Naive thymus-derived CD4-positive, alpha-beta T cell (primary cell): ENCODE data around the gene NUDT14. TPM values are rescaled to one million over a fixed set of nuclear protein-coding genes. Genes with fewer than 3 reads are reported as not detected.
A peak's percentile ranks its signal among the peaks of the same experiment; 100 is the strongest.

Experiments
- ATAC-seq: fragments of 150-1000 bp; cut with Tn5 transposase; 2 replicates; pipeline ENCODE4 v1.10.0; 2021; ENCODE audit warnings: mild to moderate bottlenecking, moderate library complexity
- CTCF ChIA-PET: fragments of 350-600 bp; sonication (Branson Sonifier 250); formaldehyde crosslinking; loops from one replicate; lab custom pipeline; 2021; ENCODE audit warnings: antibody characterized with exemption; lab: Charles Lee
- POLR2A ChIA-PET: fragments of 350-600 bp; sonication (Branson Sonifier 250); formaldehyde crosslinking; loops from one replicate; lab custom pipeline; 2021; ENCODE audit warnings: antibody characterized with exemption, inconsistent platforms; lab: Charles Lee
- DNase-seq, 9 donors: peaks; one replicate each; pipeline versions ENCODE4 v3.0.0 to v3.0.0-alpha.2; 2020 to 2022; ENCODE audit warnings: mixed read lengths in 1 of 9
- H3K27ac ChIP-seq: one replicate; pipeline ENCODE4 v1.7.0; 2013; ENCODE audit warnings: mild to moderate bottlenecking, low read depth, low read length, moderate library complexity
- H3K27me3 ChIP-seq, 2 donors: one replicate each; pipeline ENCODE4 v1.7.0; 2013; ENCODE audit warnings: low read length in 2 of 2, mild to moderate bottlenecking in 2 of 2, moderate library complexity in 2 of 2; ENCODE audit not compliant: control insufficient read depth in 2 of 2, insufficient read depth in 2 of 2
- H3K36me3 ChIP-seq, 3 experiments: 1 replicate in 2 of 3; 2 replicates in 1 of 3; pipeline ENCODE4 v1.7.0; 2013; ENCODE audit warnings: low read length in 3 of 3, mild to moderate bottlenecking in 3 of 3, moderate library complexity in 1 of 3; ENCODE audit not compliant: insufficient read depth in 3 of 3, control insufficient read depth in 2 of 3
- H3K4me1 ChIP-seq, 2 donors: one replicate each; pipeline ENCODE4 v1.7.0; 2013; ENCODE audit warnings: low read length in 2 of 2, mild to moderate bottlenecking in 2 of 2, moderate library complexity in 1 of 2; ENCODE audit not compliant: control insufficient read depth in 2 of 2, insufficient read depth in 2 of 2
- H3K4me3 ChIP-seq: 2 replicates; pipeline ENCODE4 v1.7.0; 2013; ENCODE audit warnings: mild to moderate bottlenecking, low read length
- H3K9me3 ChIP-seq, 3 experiments: 1 replicate in 2 of 3; 2 replicates in 1 of 3; pipeline ENCODE4 v1.7.0; 2013; ENCODE audit warnings: low read length in 3 of 3; ENCODE audit not compliant: control insufficient read depth in 2 of 3
- H3K27ac Mint-ChIP-seq, 9 donors: one replicate each; pipeline ENCODE4 v1.8.0; 2020 to 2022; ENCODE audit warnings: mixed read lengths in 9 of 9, mild to moderate bottlenecking in 8 of 9, moderate library complexity in 5 of 9, inconsistent platforms in 2 of 9
- H3K27me3 Mint-ChIP-seq, 5 donors: one replicate each; pipeline ENCODE4 v1.8.0; 2021 to 2022; ENCODE audit warnings: mixed read lengths in 5 of 5, mild to moderate bottlenecking in 1 of 5
- H3K36me3 Mint-ChIP-seq, 5 donors: one replicate each; pipeline ENCODE4 v1.8.0; 2020 to 2022; ENCODE audit warnings: mixed read lengths in 5 of 5, mild to moderate bottlenecking in 3 of 5, inconsistent platforms in 1 of 5
- H3K4me1 Mint-ChIP-seq, 7 donors: one replicate each; pipeline ENCODE4 v1.8.0; 2020 to 2022; ENCODE audit warnings: mixed read lengths in 7 of 7, mild to moderate bottlenecking in 3 of 7, inconsistent platforms in 1 of 7
- H3K4me3 Mint-ChIP-seq, 10 donors: one replicate each; pipeline ENCODE4 v1.8.0; 2020 to 2022; ENCODE audit warnings: mild to moderate bottlenecking in 10 of 10, mixed read lengths in 10 of 10, moderate library complexity in 6 of 10, inconsistent platforms in 2 of 10
- H3K9me3 Mint-ChIP-seq, 11 donors: one replicate each; pipeline ENCODE4 v1.8.0; 2020 to 2022; ENCODE audit warnings: mixed read lengths in 11 of 11, mild to moderate bottlenecking in 4 of 11, inconsistent platforms in 1 of 11, moderate library complexity in 1 of 11
- intact Hi-C, 2 donors: fragments of 100-400 bp; cut with micrococcal nuclease; formaldehyde crosslinking; loops; one replicate each; pipeline ENCODE4 v1.15.1; 2023
- polyA plus RNA-seq, 2 donors: library from polyadenylated mRNA; unstranded; fragments of 300-500 nt; fragmentation: Illumina TruSeq; gene quantifications; one replicate each; pipeline ENCODE4 v1.2.3, GENCODE V29; 2021
- total RNA-seq, 6 experiments: library from RNA in 5 of 6; stranded (reverse) in 5 of 6; gene quantifications; 1 replicate in 5 of 6; 2 replicates in 1 of 6; pipeline ENCODE4 v1.2.3 and lab custom pipeline; 2021 to 2026

Gene NUDT14
- total and polyA plus RNA-seq, 7 experiments from 2014 or later = 17.3 to 29.6 (median 20.1) TPM

DNA sequence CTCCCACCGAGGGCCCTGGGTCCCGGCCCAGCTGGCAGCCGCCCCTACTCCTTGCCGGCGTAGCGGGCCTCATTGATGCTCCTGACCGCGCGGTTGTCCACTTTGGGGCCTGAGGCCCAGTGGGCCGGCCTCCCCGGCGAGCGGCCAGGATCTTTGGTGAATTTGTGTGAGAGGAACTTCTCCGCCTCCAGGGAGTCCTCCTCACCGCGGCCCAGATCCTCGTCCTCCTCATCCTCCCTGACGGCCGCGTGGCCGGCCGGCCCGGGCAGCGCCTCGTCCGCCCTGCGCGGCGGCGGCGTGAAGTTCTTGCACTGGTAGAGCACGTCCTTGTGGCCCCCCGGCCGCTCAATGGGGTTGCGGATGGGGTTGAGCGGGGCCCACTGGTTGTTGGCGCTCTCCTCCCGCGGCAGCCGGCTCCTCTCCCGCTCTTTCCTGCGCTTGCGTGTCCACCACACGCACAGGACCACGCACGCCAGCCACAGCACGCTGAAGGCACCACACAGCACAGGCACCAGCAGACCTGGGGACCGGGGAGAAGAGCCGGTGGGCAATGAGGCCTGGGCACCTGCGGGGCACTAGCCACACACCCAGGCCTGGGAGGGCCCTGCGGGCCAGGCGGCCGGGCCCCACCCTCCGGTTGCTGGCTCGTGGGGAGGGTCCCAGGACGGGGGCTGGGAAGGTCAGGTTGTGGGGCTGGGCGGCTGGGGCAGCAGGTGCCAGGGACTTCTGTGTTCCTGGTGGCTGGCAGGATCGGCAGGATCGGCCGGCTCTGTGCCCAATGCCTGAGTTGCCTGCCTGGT lies 38.3 kb downstream of the NUDT14 start:
- POLR2A ChIA-PET = no interaction called here
- intact Hi-C loops = no loop called here
- no peaks in the 10 kb centered on the region for H3K4me1 Mint-ChIP-seq
- DNase-seq (peak in 1 of 9 donors; percentile 7), ATAC-seq (no peak)
- H3K27me3 Mint-ChIP-seq = no peaks in the 10 kb centered on the region
- H3K36me3 ChIP-seq = no peaks in the 10 kb centered on the region
- H3K27ac Mint-ChIP-seq = no peak overlapping the region
- no peaks in the 10 kb centered on the region for H3K27me3 ChIP-seq
- H3K4me1 ChIP-seq = no peaks in the 10 kb centered on the region
- H3K9me3 Mint-ChIP-seq = peaks cover 0 to 22% (median 4%) of the 10 kb centered on the region in 11 donors
- H3K4me3 Mint-ChIP-seq = no peak overlapping the region
- CTCF ChIA-PET = no interaction called here
- peaks cover 0 to 10% (median 0%) of the 10 kb centered on the region in 5 donors for H3K36me3 Mint-ChIP-seq
- H3K4me3 ChIP-seq = no peak overlapping the region
- no peak overlapping the region for H3K27ac ChIP-seq
- H3K9me3 ChIP-seq = peaks cover 0 to 15% (median 0%) of the 10 kb centered on the region in 3 experiments

GRCh38 chr14:105141486-105142281 lies 39.4 kb downstream of the NUDT14 start:
- peak in 1 of 9 donors; percentile 4 for DNase-seq

DNA sequence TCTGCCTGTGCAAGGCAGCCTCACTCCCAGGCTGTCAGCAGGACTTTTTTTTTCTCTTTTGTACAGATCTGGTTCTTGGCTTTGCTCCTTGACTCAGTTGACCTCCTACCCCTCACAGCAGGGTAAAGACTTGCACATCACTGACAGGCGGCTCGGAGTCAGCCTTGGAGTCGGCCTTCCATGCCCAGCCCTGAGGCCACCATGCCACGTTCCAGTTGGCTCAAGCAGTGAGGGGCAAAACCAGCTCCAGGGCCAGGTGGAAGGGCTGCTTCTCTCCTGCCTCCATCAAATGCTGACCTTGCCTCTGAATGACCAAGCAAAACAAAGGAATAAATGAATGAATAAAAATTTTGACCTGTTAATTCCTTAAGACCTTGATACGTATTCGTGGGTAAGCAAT lies 40.1 kb downstream of the NUDT14 start:
- no peaks in the 10 kb centered on the region for H3K4me1 Mint-ChIP-seq

More at GRCh38 chr14:105141486-105142281, 39.4 kb downstream of the NUDT14 start:
- no peaks in the 10 kb centered on the region for H3K27me3 Mint-ChIP-seq
- intact Hi-C loops = no loop called here
- POLR2A ChIA-PET = no interaction called here
- no peak overlapping the region for H3K4me3 Mint-ChIP-seq
- peaks cover 0 to 10% (median 0%) of the 10 kb centered on the region in 5 donors for H3K36me3 Mint-ChIP-seq
- Histone ChIP-seq H3K4me3 (no peak overlapping the region), H3K27me3 (no peaks in the 10 kb centered on the region), H3K27ac (no peak overlapping the region), H3K9me3 (peaks cover 0 to 15% (median 0%) of the 10 kb centered on the region in 3 experiments), H3K4me1 (no peaks in the 10 kb centered on the region), H3K36me3 (no peaks in the 10 kb centered on the region)
- no peak for ATAC-seq
- no peak overlapping the region for H3K27ac Mint-ChIP-seq
- CTCF ChIA-PET = no interaction called here
- no peaks in the 10 kb centered on the region for H3K4me1 Mint-ChIP-seq
- peaks cover 0 to 22% (median 4%) of the 10 kb centered on the region in 11 donors for H3K9me3 Mint-ChIP-seq

DNA sequence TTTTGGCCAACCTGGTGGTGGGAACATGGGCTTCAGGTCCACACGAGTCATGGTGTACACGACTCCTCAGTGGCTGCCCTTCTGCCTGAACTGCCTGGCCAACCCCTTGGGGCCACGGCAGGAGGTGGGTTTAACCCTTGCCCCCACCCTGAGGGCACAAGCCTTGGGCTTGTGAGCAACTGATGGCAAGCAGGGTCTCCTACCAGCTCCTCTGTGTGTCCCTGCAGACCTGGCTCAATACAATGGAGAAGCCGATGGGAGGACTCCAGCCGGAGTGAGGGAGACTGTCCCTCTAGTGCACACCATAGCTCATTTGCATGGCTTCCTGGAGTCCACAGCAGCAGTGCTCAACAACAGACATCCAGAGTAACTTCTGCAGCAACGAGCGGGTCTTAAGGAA lies 40.5 kb downstream of the NUDT14 start:
- peaks cover 0 to 10% (median 0%) of the 10 kb centered on the region in 5 donors for H3K36me3 Mint-ChIP-seq
- intact Hi-C loops = no loop called here
- Histone ChIP-seq H3K27ac (no peak overlapping the region), H3K9me3 (peaks cover 0 to 15% (median 0%) of the 10 kb centered on the region in 3 experiments), H3K27me3 (no peaks in the 10 kb centered on the region), H3K36me3 (no peaks in the 10 kb centered on the region), H3K4me1 (no peaks in the 10 kb centered on the region), H3K4me3 (no peak overlapping the region)
- H3K27me3 Mint-ChIP-seq = no peaks in the 10 kb centered on the region
- H3K4me1 Mint-ChIP-seq = no peaks in the 10 kb centered on the region
- ATAC-seq (no peak), DNase-seq (peak in 1 of 9 donors; percentile 3)
- H3K27ac Mint-ChIP-seq = no peak overlapping the region
- H3K9me3 Mint-ChIP-seq = peaks cover 0 to 22% (median 4%) of the 10 kb centered on the region in 11 donors
- ChIA-PET POLR2A (no interaction called here), CTCF (no interaction called here)
- H3K4me3 Mint-ChIP-seq = no peak overlapping the region

More for the DNA sequence above, 40.1 kb downstream of the NUDT14 start:
- ChIA-PET POLR2A (no interaction called here), CTCF (no interaction called here)
- Histone ChIP-seq H3K36me3 (no peaks in the 10 kb centered on the region), H3K4me3 (no peak overlapping the region), H3K27ac (no peak overlapping the region), H3K4me1 (no peaks in the 10 kb centered on the region), H3K9me3 (peaks cover 0 to 15% (median 0%) of the 10 kb centered on the region in 3 experiments), H3K27me3 (no peaks in the 10 kb centered on the region)
- no peak overlapping the region for H3K4me3 Mint-ChIP-seq
- H3K36me3 Mint-ChIP-seq = peaks cover 0 to 10% (median 0%) of the 10 kb centered on the region in 5 donors
- H3K9me3 Mint-ChIP-seq = peaks cover 0 to 22% (median 4%) of the 10 kb centered on the region in 11 donors
- ATAC-seq (no peak), DNase-seq (no peak)
- H3K27me3 Mint-ChIP-seq = no peaks in the 10 kb centered on the region
- intact Hi-C loops = no loop called here
- no peak overlapping the region for H3K27ac Mint-ChIP-seq

DNA sequence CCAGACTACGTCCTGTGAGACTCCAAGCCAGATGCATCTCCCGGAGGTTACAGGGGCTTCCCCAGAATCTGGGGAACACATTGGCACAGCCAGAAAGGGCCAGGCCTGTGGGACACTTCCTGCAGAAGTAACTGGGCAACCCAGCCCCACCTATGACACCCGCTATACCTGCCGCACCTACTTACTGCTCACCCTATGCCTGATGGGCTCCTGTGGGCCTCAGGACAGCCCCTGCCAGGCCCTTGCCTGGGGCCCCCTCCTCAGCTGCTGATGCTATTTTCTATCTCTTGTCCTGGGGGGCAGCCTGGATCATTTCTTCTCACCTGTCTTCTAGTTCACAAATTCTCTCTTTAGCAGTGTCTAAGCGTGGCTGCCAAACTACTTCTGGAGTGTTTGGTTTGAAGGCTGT lies 41.3 kb downstream of the NUDT14 start:
- DNase-seq = peak in 1 of 9 donors; percentile 8
- H3K36me3 ChIP-seq = no peaks in the 10 kb centered on the region
- no peak overlapping the region for H3K4me3 ChIP-seq
- Mint-ChIP-seq H3K9me3 (peaks cover 0 to 22% (median 5%) of the 10 kb centered on the region in 11 donors), H3K36me3 (peaks cover 0 to 10% (median 0%) of the 10 kb centered on the region in 5 donors), H3K27me3 (peaks cover 0 to 2% (median 0%) of the 10 kb centered on the region in 5 donors), H3K4me1 (no peaks in the 10 kb centered on the region), H3K4me3 (no peak overlapping the region), H3K27ac (no peak overlapping the region)
- no peak for ATAC-seq
- intact Hi-C loops = no loop called here
- POLR2A ChIA-PET = no interaction called here
- no peaks in the 10 kb centered on the region for H3K27me3 ChIP-seq
- CTCF ChIA-PET = no interaction called here
- peaks cover 0 to 15% (median 0%) of the 10 kb centered on the region in 3 experiments for H3K9me3 ChIP-seq
- H3K27ac ChIP-seq = no peak overlapping the region
- no peaks in the 10 kb centered on the region for H3K4me1 ChIP-seq

GRCh38 chr14:105139212-105139825 lies 41.8 kb downstream of the NUDT14 start:
- ChIA-PET CTCF (no interaction called here), POLR2A (no interaction called here)
- Mint-ChIP-seq H3K36me3 (peaks cover 0 to 10% (median 0%) of the 10 kb centered on the region in 5 donors), H3K9me3 (peaks cover 0 to 27% (median 5%) of the 10 kb centered on the region in 11 donors), H3K4me1 (no peaks in the 10 kb centered on the region), H3K27ac (no peak overlapping the region), H3K4me3 (no peak overlapping the region), H3K27me3 (peaks cover 0 to 6% (median 0%) of the 10 kb centered on the region in 5 donors)
- H3K4me1 ChIP-seq = no peaks in the 10 kb centered on the region
- intact Hi-C loops = no loop called here
- no peak overlapping the region for H3K4me3 ChIP-seq
- H3K36me3 ChIP-seq = no peaks in the 10 kb centered on the region
- H3K9me3 ChIP-seq = peaks cover 0 to 15% (median 0%) of the 10 kb centered on the region in 3 experiments
- ATAC-seq (no peak), DNase-seq (no peak)
- no peak overlapping the region for H3K27ac ChIP-seq
- H3K27me3 ChIP-seq = no peaks in the 10 kb centered on the region
